Thoracic aorta (tissue), 2 donors: ENCODE data around the gene RIPOR2. TPM values are rescaled to one million over a fixed set of nuclear protein-coding genes. Genes with fewer than 3 reads are reported as not detected.

Experiments
- ATAC-seq: fragments of 150-250 bp; one replicate; pipeline ENCODE4 v1.8.0; 2017; ENCODE audit warnings: low read depth; ENCODE audit not compliant: insufficient number of reproducible peaks, low FRiP score
- DNase-seq: peaks from one replicate; pipeline ENCODE4 v3.0.0-alpha.2; 2020; ENCODE audit warnings: low spot score
- H3K27ac ChIP-seq, 2 donors: fragments of 200-600 bp; sonication (generic); 1 replicate in 1 of 2; 2 replicates in 1 of 2; pipeline ENCODE4 v1.5.1; 2016; ENCODE audit warnings: mild to moderate bottlenecking in 2 of 2, moderate library complexity in 2 of 2
- H3K27me3 ChIP-seq: fragments of 200-600 bp; sonication (generic); replicated peaks from 2 replicates; pipeline ENCODE4 v1.6.0; 2016; ENCODE audit warnings: mild to moderate bottlenecking; ENCODE audit not compliant: insufficient read depth
- H3K36me3 ChIP-seq: fragments of 200-600 bp; sonication (generic); one replicate; pipeline ENCODE4 v1.5.1; 2016
- H3K4me1 ChIP-seq, 2 donors: fragments of 200-600 bp; sonication (generic); 1 replicate in 1 of 2; 2 replicates in 1 of 2; pipeline versions ENCODE4 v1.5.1 to v1.6.0; 2016; ENCODE audit warnings: low read depth in 2 of 2, mild to moderate bottlenecking in 1 of 2; ENCODE audit not compliant: control insufficient read depth in 1 of 2
- H3K4me3 ChIP-seq: fragments of 200-600 bp; sonication (generic); 2 replicates; pipeline ENCODE4 v1.5.1; 2016; ENCODE audit warnings: mild to moderate bottlenecking
- H3K9me3 ChIP-seq: fragments of 200-600 bp; sonication (generic); 2 replicates; pipeline ENCODE4 v1.5.1; 2016
- CTCF ChIP-seq: fragments of 200-600 bp; sonication (generic); IDR thresholded peaks from one replicate; pipeline ENCODE4 v1.5.1; 2019; ENCODE audit warnings: antibody characterized with exemption
- total RNA-seq, 2 donors: library from RNA; depleted of rRNA; stranded (reverse); fragments of >200 nt; gene quantifications; one replicate each; pipeline versions ENCODE4 v1.1.0 to v1.2.3, GENCODE V29; 2016

Gene RIPOR2
- total RNA-seq, 2 donors from 2014 or later, result 6.0 to 9.9 TPM

GRCh38 chr6:24824142-24824938 lies 111.4 kb downstream of the RIPOR2 start:
- TF ChIP-seq CTCF, result no peak
- Histone ChIP-seq H3K27me3 (no peaks in the 10 kb centered on the region), H3K9me3 (no peaks in the 10 kb centered on the region), H3K27ac (no peak overlapping the region), H3K4me3 (no peak overlapping the region), H3K4me1 (no peaks in the 10 kb centered on the region), H3K36me3 (no peaks in the 10 kb centered on the region)
- DNase-seq (no peak), ATAC-seq (no peak)

GRCh38 chr6:24823185-24823584 lies 112.6 kb downstream of the RIPOR2 start:
- Histone ChIP-seq H3K27me3 (no peaks in the 10 kb centered on the region), H3K36me3 (no peaks in the 10 kb centered on the region), H3K27ac (no peak overlapping the region), H3K9me3 (no peaks in the 10 kb centered on the region), H3K4me3 (no peak overlapping the region), H3K4me1 (no peaks in the 10 kb centered on the region)
- DNase-seq (no peak), ATAC-seq (no peak)
- no peak for TF ChIP-seq CTCF

- TF ChIP-seq CTCF, result no peak
- Histone ChIP-seq H3K36me3 (no peaks in the 10 kb centered on the region), H3K9me3 (no peaks in the 10 kb centered on the region), H3K27me3 (no peaks in the 10 kb centered on the region), H3K4me1 (no peaks in the 10 kb centered on the region), H3K27ac (no peak overlapping the region), H3K4me3 (no peak overlapping the region)
- ATAC-seq (no peak), DNase-seq (no peak)
These were observed 113.1 kb downstream of the RIPOR2 start for GRCh38 chr6:24822696-24823095.

- Histone ChIP-seq H3K9me3 (no peaks in the 10 kb centered on the region), H3K4me1 (no peaks in the 10 kb centered on the region), H3K36me3 (no peaks in the 10 kb centered on the region), H3K27me3 (no peaks in the 10 kb centered on the region), H3K27ac (no peak overlapping the region), H3K4me3 (no peak overlapping the region)
- ATAC-seq, result no peak
- DNase-seq, result no peak
- TF ChIP-seq CTCF, result no peak
These were observed 113.8 kb downstream of the RIPOR2 start for GRCh38 chr6:24821860-24822444.

- no peak for ATAC-seq
- H3K4me3 ChIP-seq, result no peak overlapping the region
- DNase-seq, result no peak
- H3K9me3 ChIP-seq, result no peaks in the 10 kb centered on the region
- no peak for TF ChIP-seq CTCF
- no peak overlapping the region for H3K27ac ChIP-seq
- H3K27me3 ChIP-seq, result no peaks in the 10 kb centered on the region
- no peaks in the 10 kb centered on the region for H3K4me1 ChIP-seq
- H3K36me3 ChIP-seq, result no peaks in the 10 kb centered on the region
These were observed 117.4 kb downstream of the RIPOR2 start for GRCh38 chr6:24818346-24818745.
